HEK293 (cell line): Measurements from ENCODE around the gene DPP6.

Experiments used
- CTCF ChIA-PET: fragments of 350-600 bp; formaldehyde crosslinking; extraction: SDS; loops from one replicate; lab custom pipeline; 2021; ENCODE audit warnings: antibody characterized with exemption; lab: Yijun Ruan, JAX
- POLR2A ChIA-PET: fragments of 300-600 bp; formaldehyde crosslinking; extraction: SDS; loops from one replicate; lab custom pipeline; 2020; ENCODE audit warnings: antibody characterized with exemption, inconsistent platforms; lab: Yijun Ruan, JAX
- H3K27ac ChIP-seq: fragments of 200-500 bp; sonication (Bioruptor generic); 2 replicates; pipeline ENCODE4 v1.5.1; 2014; ENCODE audit warnings: low read depth, low read length, control low read depth, inconsistent platforms; ENCODE audit errors: extremely low read depth
- H3K36me3 ChIP-seq, 2 experiments: fragments of 200-500 bp in 1 of 2; sonication (Bioruptor generic) in 1 of 2; 1 replicate in 1 of 2; 2 replicates in 1 of 2; pipeline ENCODE4 v1.5.1; 2014 to 2017; ENCODE audit warnings: inconsistent platforms in 2 of 2, low read length in 2 of 2; ENCODE audit not compliant: control insufficient read depth in 2 of 2, insufficient read depth in 1 of 2
- H3K4me1 ChIP-seq: fragments of 200-500 bp; sonication (Bioruptor generic); 2 replicates; pipeline ENCODE4 v1.5.1; 2014; ENCODE audit warnings: mild to moderate bottlenecking, low read length, inconsistent platforms; ENCODE audit not compliant: control insufficient read depth, insufficient read depth
- H3K4me3 ChIP-seq: 2 replicates; pipeline ENCODE4 v1.5.1; 2011; ENCODE audit warnings: low read depth, mild to moderate bottlenecking, control low read depth, low read length, moderate library complexity
- H3K9me3 ChIP-seq: fragments of 200-500 bp; sonication (Bioruptor generic); 2 replicates; pipeline ENCODE4 v1.5.1; 2014; ENCODE audit warnings: low read depth, low read length, inconsistent platforms; ENCODE audit not compliant: control insufficient read depth, insufficient read depth
- CTCF ChIP-seq: fragments of 450-650 bp; formaldehyde crosslinking; IDR thresholded peaks from 2 replicates; pipeline ENCODE4 v1.5.1; 2016; ENCODE audit warnings: missing biosample characterization, missing genetic modification characterization
- SCRT1 ChIP-seq: fragments of 450-650 bp; formaldehyde crosslinking; IDR thresholded peaks from 2 replicates; pipeline ENCODE4 v1.5.1; 2016; ENCODE audit warnings: missing biosample characterization, missing genetic modification characterization, borderline replicate concordance
- TSHZ1 ChIP-seq: fragments of 450-650 bp; formaldehyde crosslinking; IDR thresholded peaks from 2 replicates; pipeline ENCODE4 v1.5.1; 2016; ENCODE audit warnings: missing biosample characterization, missing genetic modification characterization, borderline replicate concordance
- ZFHX2 ChIP-seq: fragments of 450-650 bp; formaldehyde crosslinking; conservative IDR thresholded peaks from 2 replicates; pipeline ENCODE4 v1.5.1; 2016; ENCODE audit warnings: missing biosample characterization, missing genetic modification characterization
- ZNF292 ChIP-seq: fragments of 450-650 bp; formaldehyde crosslinking; IDR thresholded peaks from 2 replicates; pipeline ENCODE4 v1.5.1; 2016; ENCODE audit warnings: low read depth, missing biosample characterization, missing genetic modification characterization, borderline replicate concordance
- ZNF398 ChIP-seq: fragments of 450-650 bp; formaldehyde crosslinking; IDR thresholded peaks from 2 replicates; pipeline ENCODE4 v1.5.1; 2017; ENCODE audit warnings: missing biosample characterization, missing genetic modification characterization
- ZNF521 ChIP-seq: fragments of 450-650 bp; formaldehyde crosslinking; IDR thresholded peaks from 2 replicates; pipeline ENCODE4 v1.5.1; 2017; ENCODE audit warnings: missing biosample characterization, mild to moderate bottlenecking, missing genetic modification characterization
- ZNF580 ChIP-seq: fragments of 450-650 bp; formaldehyde crosslinking; IDR thresholded peaks from 2 replicates; pipeline ENCODE4 v1.5.1; 2016; ENCODE audit warnings: missing biosample characterization, missing genetic modification characterization
- ZNF629 ChIP-seq: fragments of 450-650 bp; formaldehyde crosslinking; IDR thresholded peaks from 2 replicates; pipeline ENCODE4 v1.5.1; 2017; ENCODE audit warnings: missing biosample characterization, missing genetic modification characterization
- ZNF692 ChIP-seq: fragments of 450-650 bp; formaldehyde crosslinking; IDR thresholded peaks from 2 replicates; pipeline ENCODE4 v1.5.1; 2016; ENCODE audit warnings: missing biosample characterization, missing genetic modification characterization
- ZXDB ChIP-seq: fragments of 450-650 bp; formaldehyde crosslinking; IDR thresholded peaks from 2 replicates; pipeline ENCODE4 v1.5.1; 2016; ENCODE audit warnings: missing biosample characterization, missing genetic modification characterization

DPP6 gene

GRCh38 chr7:154440651-154441050 lies 388.5 kb downstream of the DPP6 start (continued):
- no peak for TF ChIP-seq ZFHX2 (tag by site-specific recombination)
- TF ChIP-seq, all 188 proteins: peak for 0

- ChIA-PET CTCF (no interaction called here), POLR2A (no interaction called here)
- H3K4me3 ChIP-seq, result no peak overlapping the region
- H3K27ac ChIP-seq, result no peak overlapping the region
- H3K36me3 ChIP-seq, result no peaks in the 10 kb centered on the region
- H3K9me3 ChIP-seq, result no peaks in the 10 kb centered on the region
- no peak for TF ChIP-seq ZNF398
- TF ChIP-seq ZNF580 (tag by site-specific recombination), result no peak
- no peak for TF ChIP-seq ZFHX2 (tag by site-specific recombination)
- TF ChIP-seq SCRT1 (tag by site-specific recombination), result no peak
- no peak for TF ChIP-seq ZNF692
- TF ChIP-seq CTCF (tag by site-specific recombination), result no peak
- H3K4me1 ChIP-seq, result no peaks in the 10 kb centered on the region
These were observed 389.6 kb downstream of the DPP6 start for GRCh38 chr7:154441811-154442210.

- no peak for TF ChIP-seq ZNF629
- no peak for TF ChIP-seq TSHZ1 (tag by site-specific recombination)
- no peak for TF ChIP-seq ZNF521 (tag by site-specific recombination)
- no peak for TF ChIP-seq ZXDB (tag by site-specific recombination)
- TF ChIP-seq ZNF292 (tag by site-specific recombination), result no peak
- ChIA-PET POLR2A (no interaction called here), CTCF (no interaction called here)
- Histone ChIP-seq H3K4me1 (no peaks in the 10 kb centered on the region), H3K36me3 (no peaks in the 10 kb centered on the region), H3K27ac (no peak overlapping the region), H3K4me3 (no peak overlapping the region), H3K9me3 (no peaks in the 10 kb centered on the region)
These were observed 390.7 kb downstream of the DPP6 start for GRCh38 chr7:154442939-154443338.
